GM18526 (cell line): ENCODE results near the gene TNPO3.

Experiments used
- POLR2A ChIP-seq: IDR thresholded peaks from 3 replicates; pipeline ENCODE4 v1.6.1; 2011; ENCODE audit not compliant: insufficient read length; ENCODE audit errors: extremely low read depth

The TNPO3 gene

DNA sequence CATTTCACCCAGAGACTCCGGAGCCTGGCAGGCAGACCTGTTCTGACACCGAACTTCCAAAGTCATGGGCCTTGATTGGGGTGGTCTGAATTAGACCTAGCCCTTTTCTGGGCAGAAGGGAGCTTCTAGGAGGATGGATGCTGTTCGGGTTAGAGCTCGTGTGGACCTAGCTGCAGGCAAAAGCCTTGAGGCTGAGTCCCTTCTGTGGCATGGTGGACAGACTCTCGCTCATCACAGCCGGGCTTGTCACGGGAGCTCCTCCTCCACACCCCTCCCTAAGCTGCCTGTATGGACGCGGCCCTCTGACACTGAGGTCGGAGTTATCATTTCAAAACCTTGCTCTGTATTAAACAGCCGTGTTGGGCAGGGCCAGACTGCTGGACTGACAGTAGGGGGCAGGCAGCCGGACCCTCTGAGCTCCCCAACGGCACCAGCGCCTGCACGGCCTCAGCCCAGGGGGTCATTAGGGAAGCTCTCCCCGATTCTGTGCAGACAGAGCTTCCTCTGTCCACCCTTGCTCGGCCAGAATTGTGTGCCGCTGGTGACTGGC lies 115.0 kb downstream of the TNPO3 start:
- TF ChIP-seq POLR2A: peak; percentile 16

- TF ChIP-seq POLR2A: peak; percentile 56
Measured at GRCh38 chr7:128939075-128939860, 115.6 kb downstream of the TNPO3 start.

- TF ChIP-seq POLR2A: peak; percentile 78
Measured at GRCh38 chr7:128938544-128939074, 116.3 kb downstream of the TNPO3 start.

GRCh38 chr7:128937647-128938543 lies 117.0 kb downstream of the TNPO3 start, which contains the start of gene IRF5:
Gene IRF5 (plus strand): TSS chr7:128937927. CDS start chr7:128942082, 4,155 bp downstream.
- peak; percentile 59 for TF ChIP-seq POLR2A

DNA sequence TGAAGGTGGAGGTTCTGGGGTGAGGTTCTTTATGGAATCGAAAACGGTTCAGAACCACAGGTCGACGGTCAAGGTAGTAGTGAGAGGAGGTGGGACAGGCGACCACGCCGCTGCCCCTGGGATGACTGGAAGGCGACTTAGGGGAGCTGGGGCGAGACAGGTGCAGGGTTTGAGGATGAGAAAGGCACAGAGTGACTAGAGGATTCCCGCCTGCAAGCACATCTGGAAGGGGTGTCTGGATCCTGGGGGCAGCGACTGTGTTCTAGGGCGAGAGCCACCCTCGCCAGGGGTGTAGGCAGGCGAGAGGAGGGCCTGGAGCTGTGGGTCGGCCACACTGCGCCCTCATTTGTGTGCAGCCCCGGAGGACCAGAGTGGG lies 117.7 kb downstream of the TNPO3 start:
- TF ChIP-seq POLR2A: no peak

DNA sequence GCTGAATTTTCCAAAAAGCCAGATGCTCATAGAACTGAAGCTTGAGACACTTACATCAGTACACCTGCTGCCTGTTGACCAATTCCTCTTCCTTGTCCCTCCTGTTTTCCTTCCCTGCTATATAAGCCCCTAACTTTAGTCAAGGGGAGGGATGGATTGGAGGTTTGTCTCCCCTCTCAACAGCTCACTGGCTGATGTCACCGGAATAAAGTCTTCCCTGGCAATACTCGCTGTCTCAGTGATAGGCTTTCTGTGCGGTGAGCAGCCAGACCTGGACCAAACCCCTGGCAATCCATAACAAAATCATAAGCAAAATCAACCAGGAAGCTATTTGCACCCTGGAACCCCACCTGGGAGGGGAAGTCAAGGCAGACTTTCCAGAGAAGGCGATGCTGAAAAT lies 118.1 kb downstream of the TNPO3 start:
- TF ChIP-seq POLR2A: no peak

DNA sequence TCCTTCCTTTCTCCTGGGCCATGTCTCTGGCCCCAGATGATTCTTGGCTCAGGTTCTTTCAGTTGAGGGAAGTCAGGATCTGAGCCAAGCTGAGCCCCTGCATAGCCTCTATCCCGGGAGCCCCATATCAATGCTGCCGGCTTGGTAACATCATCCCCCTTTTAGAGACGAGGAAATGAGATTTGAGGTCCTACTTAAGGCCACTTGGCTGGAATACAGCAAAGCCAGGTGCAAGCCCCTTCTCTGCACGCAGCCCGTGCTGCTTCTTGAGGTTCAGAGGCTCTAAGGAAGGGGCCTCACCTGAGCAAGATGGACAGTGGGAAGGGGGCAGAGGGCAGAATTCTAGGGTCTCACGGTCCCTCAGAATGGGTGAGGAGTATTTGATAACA lies 119.6 kb downstream of the TNPO3 start:
- TF ChIP-seq POLR2A: no peak

GRCh38 chr7:128934361-128935341 lies 120.3 kb downstream of the TNPO3 start:
- TF ChIP-seq POLR2A: peak; percentile 47

DNA sequence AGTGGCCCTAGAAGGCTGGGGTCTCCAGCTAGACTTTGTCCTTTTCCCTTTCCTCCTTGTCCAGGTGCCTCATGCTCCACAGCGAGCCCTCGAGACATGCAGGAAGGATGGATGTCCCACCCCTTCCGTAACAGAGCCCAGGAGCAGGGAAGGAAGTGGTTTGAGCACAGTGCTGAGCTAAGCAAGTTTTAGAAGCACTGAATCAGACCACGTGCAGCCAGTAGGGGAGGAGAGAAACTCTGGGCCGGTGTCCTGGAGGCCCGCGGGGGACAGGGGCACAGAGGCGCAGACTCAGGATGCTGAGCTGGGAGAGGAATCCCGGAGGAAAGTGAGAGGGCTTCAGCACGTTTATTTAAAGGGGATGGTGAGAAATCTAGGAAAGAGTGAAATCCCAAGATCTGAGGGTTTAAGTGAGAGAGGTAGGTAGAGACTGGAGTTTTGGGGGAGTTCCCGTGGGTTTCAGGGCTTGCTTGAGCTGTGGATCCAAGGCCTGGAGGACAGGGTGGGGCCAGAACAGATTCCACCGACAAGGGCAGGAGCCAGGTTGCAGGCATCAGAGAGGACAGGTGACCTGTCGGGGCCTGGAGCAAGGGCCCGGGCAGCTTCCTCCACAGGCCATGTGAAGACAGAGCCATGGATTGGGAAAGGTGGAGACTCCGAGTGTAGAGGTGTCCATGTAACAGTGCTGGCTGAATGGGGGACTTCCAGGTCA lies 121.6 kb downstream of the TNPO3 start:
- peak; percentile 45 for TF ChIP-seq POLR2A

- TF ChIP-seq POLR2A: no peak
Measured at GRCh38 chr7:128932862-128933179, 122.1 kb downstream of the TNPO3 start.

- no peak for TF ChIP-seq POLR2A
Measured at GRCh38 chr7:128931965-128932861, 122.7 kb downstream of the TNPO3 start.

GRCh38 chr7:128931190-128931798 lies 123.6 kb downstream of the TNPO3 start:
- TF ChIP-seq POLR2A: no peak
